Kasumi-1 (cell line): ENCODE results near the gene DBNL.

Experiments used
- DNase-seq, 2 experiments: peaks; one replicate each; lab custom pipeline; 2025; lab: John Stamatoyannopoulos, UW

The DBNL gene

GRCh38 chr7:44098092-44099068, 53.9 kb downstream of the DBNL start:
- no peak for DNase-seq

GRCh38 chr7:44099669-44100068, 55.2 kb downstream of the DBNL start:
- no peak for DNase-seq

- no peak for DNase-seq
Measured at GRCh38 chr7:44100458-44101302, 56.2 kb downstream of the DBNL start.

- no peak for DNase-seq
Measured at GRCh38 chr7:44101303-44101965, 56.9 kb downstream of the DBNL start.

- no peak for DNase-seq
Measured at GRCh38 chr7:44101966-44102845, 57.7 kb downstream of the DBNL start.

- no peak for DNase-seq
Measured at GRCh38 chr7:44102846-44103565, 58.5 kb downstream of the DBNL start.

GRCh38 chr7:44103566-44103922, 59.0 kb downstream of the DBNL start:
- no peak for DNase-seq

- DNase-seq: peak; percentile 20 to 29
Measured at GRCh38 chr7:44103923-44104859, 59.7 kb downstream of the DBNL start, which contains the start of gene AEBP1. AEBP1 (plus strand) TSS chr7:44104345; CDS start chr7:44104666, 321 bp downstream.

GRCh38 chr7:44104860-44105771, 60.6 kb downstream of the DBNL start:
- DNase-seq: no peak

GRCh38 chr7:44105832-44106231, 61.3 kb downstream of the DBNL start:
- DNase-seq: peak in 1 of 2 experiments; percentile 17

- DNase-seq: no peak
Measured at GRCh38 chr7:44106311-44107065, 62.0 kb downstream of the DBNL start.

- DNase-seq: no peak
Measured at GRCh38 chr7:44107116-44107960, 62.8 kb downstream of the DBNL start.

- DNase-seq: no peak
Measured at GRCh38 chr7:44107961-44108767, 63.7 kb downstream of the DBNL start.

- DNase-seq: no peak
Measured at GRCh38 chr7:44108768-44109750, 64.6 kb downstream of the DBNL start.
